Neutrophil (primary cell): Measurements from ENCODE around the gene TRAPPC6A.

Source experiments
- H3K27ac ChIP-seq: fragments of 200-600 bp; sonication (generic); 2 replicates; pipeline ENCODE4 v1.5.1; 2016; ENCODE audit warnings: mild to moderate bottlenecking, moderate library complexity
- H3K27me3 ChIP-seq: fragments of 200-600 bp; sonication (generic); 2 replicates; pipeline ENCODE4 v1.6.0; 2016; ENCODE audit warnings: mild to moderate bottlenecking
- H3K36me3 ChIP-seq: fragments of 200-600 bp; sonication (generic); 2 replicates; pipeline ENCODE4 v1.5.1; 2017
- H3K4me1 ChIP-seq, 2 experiments: fragments of 200-600 bp in 1 of 2; sonication (generic) in 1 of 2; 1 replicate in 1 of 2; 2 replicates in 1 of 2; pipeline versions ENCODE4 v1.5.1 to v1.6.1; 2013 to 2016; ENCODE audit warnings: low read depth in 1 of 2, low read length in 1 of 2, mild to moderate bottlenecking in 1 of 2, moderate library complexity in 1 of 2; ENCODE audit not compliant: control insufficient read depth in 1 of 2, insufficient read depth in 1 of 2
- H3K4me3 ChIP-seq, 2 experiments: fragments of 200-600 bp in 1 of 2; sonication (generic) in 1 of 2; 1 replicate in 1 of 2; 2 replicates in 1 of 2; pipeline ENCODE4 v1.5.1; 2013 to 2016; ENCODE audit warnings: low read depth in 1 of 2, low read length in 1 of 2, mild to moderate bottlenecking in 1 of 2, moderate library complexity in 1 of 2
- H3K9me3 ChIP-seq: fragments of 200-600 bp; sonication (generic); 2 replicates; pipeline ENCODE4 v1.5.1; 2016
- CTCF ChIP-seq: fragments of 200-600 bp; sonication (generic); IDR thresholded peaks from 2 replicates; pipeline ENCODE4 v1.5.1; 2016; ENCODE audit warnings: antibody characterized with exemption

The TRAPPC6A gene

DNA sequence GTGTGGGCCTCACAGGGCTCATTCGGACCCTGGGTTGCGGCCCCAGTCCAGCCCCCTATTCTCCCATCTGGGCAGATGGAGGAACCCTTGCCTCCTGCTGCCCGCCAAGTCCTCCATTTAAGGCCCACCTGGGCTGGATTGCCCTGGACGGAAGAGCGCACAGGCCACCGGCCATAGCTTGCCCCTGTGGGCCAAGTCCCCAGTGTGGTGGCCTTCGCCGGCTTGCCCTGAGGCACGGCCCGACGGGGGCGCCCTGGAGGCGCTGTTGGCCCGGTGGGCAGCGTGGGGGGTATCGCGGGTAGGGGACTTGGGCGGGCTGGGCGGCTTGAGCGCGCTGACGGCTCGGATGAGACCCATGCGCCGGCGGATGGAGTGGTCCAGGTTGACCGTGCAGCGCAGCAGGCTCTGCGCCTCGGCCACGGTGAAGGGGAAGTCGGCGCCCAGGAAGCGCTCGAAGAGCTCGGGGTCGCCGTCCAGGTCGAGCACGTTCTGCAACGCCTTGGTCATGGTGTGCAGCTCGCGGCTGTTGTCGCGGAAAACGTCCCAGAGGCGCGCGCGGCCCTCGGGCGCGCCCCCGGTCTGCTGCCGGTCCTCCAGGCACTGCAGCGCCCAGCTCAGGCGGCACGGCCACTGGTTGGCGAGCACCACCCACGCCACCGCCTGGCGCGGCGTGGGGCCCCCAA lies 26.1 kb downstream of the TRAPPC6A start:
- Histone ChIP-seq H3K27me3 (peaks cover 67% of the 10 kb centered on the region), H3K4me3 (peak overlapping the region; percentile 25 to 46), H3K4me1 (peaks cover 23 to 26% of the 10 kb centered on the region in 2 experiments), H3K36me3 (peaks cover 14% of the 10 kb centered on the region), H3K9me3 (no peaks in the 10 kb centered on the region), H3K27ac (no peak overlapping the region)
- no peak for TF ChIP-seq CTCF

DNA sequence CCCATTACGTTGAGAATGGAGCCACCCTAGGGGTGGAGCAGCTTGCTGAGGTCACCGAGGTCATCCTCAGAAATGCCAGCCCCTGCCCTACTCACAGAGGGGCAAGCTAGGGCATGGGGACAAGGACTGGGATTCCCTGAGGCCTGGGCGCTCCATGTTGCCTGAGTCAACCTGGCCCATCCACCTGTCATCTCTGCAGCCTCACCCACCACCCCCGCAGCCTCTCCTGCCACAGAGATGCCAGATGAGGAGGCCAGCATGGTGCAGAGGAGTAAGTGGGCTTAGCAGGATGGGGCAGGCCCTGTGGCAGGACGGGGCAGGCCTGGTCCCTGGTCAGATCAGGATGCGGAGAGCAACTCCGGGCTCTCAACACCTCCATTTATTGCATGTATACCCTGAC lies 26.7 kb downstream of the TRAPPC6A start:
- H3K36me3 ChIP-seq = peaks cover 20% of the 10 kb centered on the region
- H3K9me3 ChIP-seq = no peaks in the 10 kb centered on the region
- no peak overlapping the region for H3K27ac ChIP-seq
- H3K27me3 ChIP-seq = peaks cover 61% of the 10 kb centered on the region
- TF ChIP-seq CTCF = no peak
- H3K4me1 ChIP-seq = peaks cover 23 to 26% of the 10 kb centered on the region in 2 experiments
- H3K4me3 ChIP-seq = no peak overlapping the region

- TF ChIP-seq CTCF = no peak
Observed at GRCh38 chr19:45150751-45151281, 27.2 kb downstream of the TRAPPC6A start.

DNA sequence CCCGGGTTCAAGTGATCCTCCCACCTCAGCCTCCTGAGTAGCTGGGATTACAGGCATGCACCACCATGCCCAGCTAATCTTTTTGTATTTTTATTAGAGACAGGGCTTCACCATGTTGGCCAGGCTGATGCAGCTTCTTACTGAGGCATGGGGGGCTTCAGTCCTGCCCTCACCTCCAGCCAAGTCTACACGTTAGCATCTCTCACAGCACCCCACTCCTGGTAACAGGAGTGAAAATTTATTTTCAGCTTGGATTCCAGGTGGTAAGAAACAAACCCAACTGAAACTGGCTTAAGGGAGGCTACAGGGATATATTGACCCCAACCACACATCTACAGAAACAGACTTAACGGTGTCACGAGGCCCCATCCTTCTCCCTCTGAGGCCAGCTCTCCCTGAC lies 27.9 kb downstream of the TRAPPC6A start:
- Histone ChIP-seq H3K27me3 (peaks cover 49% of the 10 kb centered on the region), H3K9me3 (no peaks in the 10 kb centered on the region), H3K27ac (no peak overlapping the region), H3K4me1 (peaks cover 23 to 26% of the 10 kb centered on the region in 2 experiments), H3K4me3 (no peak overlapping the region), H3K36me3 (peaks cover 32% of the 10 kb centered on the region)
- no peak for TF ChIP-seq CTCF

More at GRCh38 chr19:45150751-45151281, 27.2 kb downstream of the TRAPPC6A start:
- Histone ChIP-seq H3K27me3 (peaks cover 56% of the 10 kb centered on the region), H3K9me3 (no peaks in the 10 kb centered on the region), H3K4me3 (no peak overlapping the region), H3K4me1 (peaks cover 23 to 26% of the 10 kb centered on the region in 2 experiments), H3K27ac (no peak overlapping the region), H3K36me3 (peaks cover 25% of the 10 kb centered on the region)

GRCh38 chr19:45149129-45149528 lies 28.9 kb downstream of the TRAPPC6A start:
- H3K27ac ChIP-seq = no peak overlapping the region
- H3K4me1 ChIP-seq = peaks cover 22 to 25% of the 10 kb centered on the region in 2 experiments
- H3K36me3 ChIP-seq = peaks cover 38% of the 10 kb centered on the region
- H3K27me3 ChIP-seq = peaks cover 39% of the 10 kb centered on the region
- H3K4me3 ChIP-seq = no peak overlapping the region
- no peaks in the 10 kb centered on the region for H3K9me3 ChIP-seq
- no peak for TF ChIP-seq CTCF
